Fibroblast of peridontal ligament (primary cell): ENCODE data around the gene CNN3.
"Not testable (repeated sequence)": the region's sequence is repeated elsewhere in the genome, so short reads cannot be mapped to it uniquely, and the experiment has no call there.

Experiments
- DNase-seq: peaks from one replicate; pipeline ENCODE4 v3.0.0-alpha.2; 2010; ENCODE audit errors: extremely low read depth

The CNN3 gene

DNA sequence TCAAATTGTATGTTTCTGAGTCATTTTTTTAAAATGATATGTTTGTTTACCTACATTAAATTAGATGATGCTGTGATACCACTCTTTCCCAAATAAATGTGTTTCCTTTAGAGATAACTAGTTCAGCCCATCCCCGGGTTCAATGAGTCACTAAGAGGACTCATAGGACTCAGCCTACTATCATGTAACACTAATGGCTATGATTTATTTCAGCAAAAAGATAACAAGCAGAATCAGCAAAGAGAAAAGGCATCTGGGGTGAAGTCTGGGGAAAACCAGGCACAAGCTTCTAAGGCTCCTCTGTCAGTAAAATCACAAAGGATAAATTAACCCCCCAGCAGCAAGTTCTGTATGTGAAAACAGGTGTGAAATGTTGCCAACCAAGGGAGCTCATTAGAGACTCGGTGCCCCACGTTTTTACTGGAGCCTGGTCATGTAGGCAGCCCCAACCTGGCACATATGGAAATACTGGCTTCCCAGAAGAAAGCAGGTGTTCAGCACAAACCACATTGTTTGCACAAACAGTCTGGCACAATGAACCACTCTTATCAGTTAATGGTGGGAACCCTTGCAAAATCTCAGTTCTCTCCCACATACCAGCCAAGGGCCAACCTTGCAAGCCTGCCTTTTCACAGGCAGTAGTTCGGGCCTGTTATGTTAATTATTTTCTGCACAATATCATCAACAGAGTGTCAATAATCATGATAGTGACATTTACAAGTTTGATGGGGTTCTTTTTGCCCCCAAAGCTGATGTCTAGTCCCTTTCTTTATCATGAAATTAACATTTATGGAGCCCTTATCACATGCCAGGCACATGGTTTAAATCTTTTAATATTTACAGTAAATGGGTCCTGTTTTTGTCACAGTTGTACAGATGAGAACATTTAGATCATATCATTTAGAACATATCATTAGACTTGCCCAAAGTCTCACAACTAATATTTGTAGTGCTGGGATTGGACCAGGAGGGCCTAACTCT, 23.1 kb upstream of the CNN3 start:
- DNase-seq: peak; percentile 52

DNA sequence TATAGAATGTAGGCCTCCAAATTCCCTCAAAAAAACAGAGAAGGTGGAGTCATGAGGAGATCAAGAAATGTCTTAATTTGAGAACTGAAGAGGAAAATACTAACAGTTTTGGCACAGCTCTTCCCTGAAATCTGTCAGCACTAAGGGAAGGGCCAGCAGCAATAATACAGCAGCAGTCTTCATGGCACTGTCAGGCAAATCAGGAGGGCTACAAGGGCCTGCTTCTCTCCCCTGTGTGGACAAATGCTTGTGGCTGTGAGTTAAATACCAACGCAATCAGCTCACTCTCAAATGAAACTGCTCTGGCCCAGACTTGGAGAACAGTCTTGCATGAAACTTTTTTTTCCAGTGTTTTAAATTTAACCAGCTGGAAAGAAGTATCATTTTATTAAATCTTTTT, 20.5 kb upstream of the CNN3 start:
- peak; percentile 96 for DNase-seq

DNA sequence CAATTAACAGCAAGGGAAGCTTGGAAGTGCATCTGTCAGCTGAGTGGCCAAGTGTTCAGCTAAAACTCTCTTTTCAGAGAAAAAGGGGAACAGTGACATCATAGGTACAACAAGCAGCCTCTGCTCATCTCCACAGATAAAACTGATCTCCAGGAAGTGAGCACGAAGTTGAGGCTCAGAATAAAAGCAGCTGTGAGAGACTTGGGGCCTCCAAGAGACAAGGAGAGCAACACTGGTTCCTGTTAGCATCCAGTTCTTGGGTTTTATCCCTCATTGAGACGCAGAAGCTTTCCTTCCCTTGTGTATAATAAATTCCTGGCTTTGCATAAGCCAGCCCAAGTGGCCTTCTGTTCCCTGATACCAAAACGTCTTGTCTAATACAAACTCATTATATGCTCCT, 20.0 kb upstream of the CNN3 start:
- no peak for DNase-seq

DNA sequence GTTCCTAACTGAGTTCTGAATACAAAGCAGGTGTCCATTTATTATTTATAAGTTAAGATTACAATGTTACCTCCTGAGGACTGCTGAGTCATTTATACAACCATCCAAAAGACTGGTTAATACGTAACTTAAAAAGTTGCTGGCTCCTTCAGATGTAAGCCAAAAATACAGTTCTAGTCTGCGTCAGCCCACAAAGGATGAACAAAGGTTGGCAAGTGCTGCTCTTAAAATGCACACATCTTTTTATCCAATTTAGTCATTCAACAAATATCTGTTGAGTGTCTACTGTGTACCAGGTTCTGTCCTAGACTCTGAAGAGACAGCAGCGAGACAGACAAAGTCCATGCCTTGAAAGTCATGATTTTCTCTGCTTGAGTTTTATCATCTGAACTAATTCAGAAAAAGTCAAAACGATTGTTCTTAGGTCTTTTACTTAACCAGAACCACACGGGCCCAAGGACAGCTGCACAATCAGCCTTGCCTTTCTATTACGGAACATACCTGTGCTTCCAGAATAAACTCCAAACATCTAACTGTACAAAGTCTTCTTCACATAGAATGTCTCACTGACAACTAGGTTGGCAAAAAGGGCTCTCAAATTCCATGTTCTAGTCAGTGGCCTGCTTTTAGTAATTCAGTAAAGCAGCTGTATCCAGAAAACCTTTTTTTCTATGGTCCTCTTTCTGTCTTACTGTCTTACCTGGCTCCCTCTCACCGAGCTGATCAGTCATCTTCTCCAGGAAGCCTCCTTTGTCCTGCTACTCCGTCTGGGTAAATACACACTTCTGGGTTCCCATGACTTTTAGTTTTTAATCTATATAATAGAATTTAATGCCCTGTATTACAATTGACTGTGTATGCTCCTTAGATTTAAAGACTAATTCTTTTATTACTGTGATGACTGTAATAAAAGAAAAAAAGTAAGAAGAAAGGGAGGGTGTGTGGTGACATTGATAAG, 15.5 kb upstream of the CNN3 start:
- DNase-seq: no peak

DNA sequence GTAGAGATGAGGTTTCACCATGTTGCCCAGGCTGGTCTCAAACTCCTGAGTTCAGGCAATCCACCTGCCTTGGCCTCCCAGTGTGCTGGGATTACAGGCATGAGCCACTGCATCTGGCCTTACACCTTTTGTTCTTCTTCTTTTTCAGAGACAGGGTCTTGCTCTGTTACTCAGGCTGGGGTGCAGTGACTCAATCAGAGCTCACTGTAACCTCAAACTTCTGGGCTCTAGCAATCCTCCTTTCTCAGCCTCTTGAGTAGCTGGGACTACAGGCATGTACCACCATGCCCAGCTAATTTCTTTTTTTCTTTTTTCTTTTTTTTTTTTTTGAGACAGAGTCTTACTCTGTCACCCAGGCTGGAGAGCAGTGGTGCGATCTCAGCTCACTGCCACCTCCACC, 14.6 kb upstream of the CNN3 start:
- DNase-seq: not testable (repeated sequence)

DNA sequence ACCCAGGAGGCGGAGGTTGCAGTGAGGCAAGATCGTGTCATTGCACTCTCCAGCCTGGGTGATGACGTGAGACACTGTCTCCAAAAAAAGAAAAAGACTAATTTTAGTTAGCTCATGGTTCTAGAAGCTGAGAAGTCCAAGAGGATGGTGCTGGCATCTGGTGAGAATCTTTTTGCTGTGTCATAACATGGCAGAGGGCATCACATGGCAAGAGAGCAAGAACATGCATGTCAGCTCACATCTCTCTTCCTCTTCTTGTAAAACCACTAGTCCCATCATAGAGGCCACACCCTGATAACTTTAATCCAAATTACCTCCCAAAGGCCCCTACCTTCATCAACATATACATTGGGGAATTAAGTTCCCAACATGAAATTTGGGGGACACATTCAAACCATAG, 13.8 kb upstream of the CNN3 start:
- DNase-seq: no peak

DNA sequence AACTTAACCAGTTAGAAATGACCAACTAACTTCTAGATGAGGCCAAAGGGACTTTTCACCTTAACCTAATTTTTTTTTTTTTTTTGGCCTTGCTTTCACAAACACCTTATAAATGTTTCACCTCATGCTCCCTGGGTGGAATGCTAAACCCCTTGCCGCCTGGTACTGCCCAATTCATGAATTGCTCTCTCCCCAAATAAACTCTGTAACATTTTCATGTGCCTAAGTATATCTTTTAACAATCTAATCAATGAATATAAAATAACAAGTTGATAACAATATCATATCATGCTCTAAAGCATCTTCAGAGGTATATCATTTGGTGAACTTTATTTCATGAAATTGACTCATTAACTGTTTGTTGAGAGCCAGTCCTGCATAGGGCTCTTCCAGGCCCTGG, 10.9 kb upstream of the CNN3 start:
- no peak for DNase-seq

DNA sequence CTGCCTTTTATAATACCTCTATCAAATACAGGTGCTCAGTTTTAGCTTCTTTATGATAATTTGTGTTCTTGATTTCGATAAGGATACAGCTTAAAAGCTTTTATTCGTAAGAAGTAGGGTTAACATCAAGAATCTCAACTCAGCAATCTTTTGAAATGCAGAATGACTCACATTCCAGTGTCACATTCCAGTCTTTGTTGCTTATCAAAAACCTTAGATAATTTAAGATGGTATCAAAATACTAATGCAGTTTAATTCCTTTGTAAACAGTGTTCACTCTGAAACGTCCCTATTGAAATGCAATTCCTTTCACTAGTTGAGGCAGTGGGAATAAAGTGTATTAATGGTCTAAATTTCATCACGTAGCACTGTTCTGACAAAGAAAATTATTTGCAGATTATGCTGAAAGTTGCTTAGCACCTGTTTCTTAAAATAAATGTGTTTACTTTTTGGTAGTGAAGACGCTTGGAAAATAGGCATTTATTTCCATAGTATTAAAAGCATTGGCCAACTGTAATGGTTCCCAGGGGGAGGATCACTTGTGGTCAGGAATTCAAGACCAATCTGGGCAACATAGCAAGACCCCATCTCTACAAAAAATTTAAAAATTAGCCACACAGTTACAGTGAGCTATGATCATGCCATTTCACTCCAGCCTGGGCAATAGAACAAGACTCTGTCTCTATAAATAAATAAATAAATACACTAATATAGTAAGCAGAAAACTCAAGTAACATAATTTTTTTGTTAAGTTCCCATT, 10.1 kb upstream of the CNN3 start:
- DNase-seq: no peak

DNA sequence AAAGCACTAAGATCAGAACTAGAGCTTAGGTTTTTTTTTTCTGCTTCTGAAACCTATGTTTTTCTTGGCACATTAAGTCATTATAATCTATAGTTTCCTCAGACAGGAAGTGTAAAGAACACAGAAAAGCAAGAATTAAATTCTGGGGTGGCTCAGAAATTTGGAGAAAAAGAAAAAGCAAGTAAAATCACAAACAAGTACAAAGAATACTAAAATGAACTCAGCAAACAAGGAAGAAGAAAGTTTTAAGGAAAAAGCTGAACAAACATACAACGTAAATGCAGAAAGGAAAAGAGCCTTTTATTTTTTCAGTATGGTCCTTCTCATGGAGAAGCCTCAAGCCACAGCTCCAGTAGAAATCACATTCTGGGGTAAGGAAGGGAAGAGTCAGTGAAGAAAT, 8.6 kb upstream of the CNN3 start:
- DNase-seq: no peak

DNA sequence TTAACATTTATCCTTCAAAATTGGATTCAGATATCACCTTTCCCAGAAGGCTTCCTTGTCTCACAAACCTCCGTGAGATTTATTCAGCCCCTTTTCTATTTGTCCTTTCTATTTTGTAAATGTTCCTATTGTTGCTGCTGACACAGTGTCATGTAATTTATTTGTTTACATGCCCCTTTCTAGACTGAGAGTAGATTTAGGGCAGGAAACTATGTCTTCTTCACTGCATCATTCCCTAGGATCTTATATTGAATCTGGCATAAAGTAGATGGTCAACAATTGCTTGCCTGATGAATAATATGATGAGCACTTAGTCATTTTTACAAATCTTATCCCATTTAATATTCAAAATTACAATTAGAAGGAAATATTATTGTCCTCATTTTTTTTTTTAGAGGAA, 8.1 kb upstream of the CNN3 start:
- no peak for DNase-seq

DNA sequence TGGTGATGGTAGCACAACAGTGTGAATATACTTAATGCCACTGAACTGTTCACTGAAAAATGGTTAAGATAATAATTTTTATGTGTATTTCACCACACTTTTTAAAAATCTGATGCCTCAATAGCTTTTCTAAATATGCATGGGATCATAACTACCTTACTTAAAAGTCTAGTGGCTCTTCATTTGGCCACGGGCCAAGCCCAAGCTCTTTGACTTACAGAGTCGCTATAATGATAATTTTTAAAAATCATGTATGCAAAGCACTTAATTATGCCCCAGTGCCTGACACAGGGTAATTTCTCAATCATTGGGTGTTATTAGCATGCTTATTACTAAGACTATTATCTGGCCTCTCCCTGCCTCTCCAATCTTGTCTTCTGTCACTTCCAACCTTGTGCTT, 7.6 kb upstream of the CNN3 start:
- DNase-seq: no peak

DNA sequence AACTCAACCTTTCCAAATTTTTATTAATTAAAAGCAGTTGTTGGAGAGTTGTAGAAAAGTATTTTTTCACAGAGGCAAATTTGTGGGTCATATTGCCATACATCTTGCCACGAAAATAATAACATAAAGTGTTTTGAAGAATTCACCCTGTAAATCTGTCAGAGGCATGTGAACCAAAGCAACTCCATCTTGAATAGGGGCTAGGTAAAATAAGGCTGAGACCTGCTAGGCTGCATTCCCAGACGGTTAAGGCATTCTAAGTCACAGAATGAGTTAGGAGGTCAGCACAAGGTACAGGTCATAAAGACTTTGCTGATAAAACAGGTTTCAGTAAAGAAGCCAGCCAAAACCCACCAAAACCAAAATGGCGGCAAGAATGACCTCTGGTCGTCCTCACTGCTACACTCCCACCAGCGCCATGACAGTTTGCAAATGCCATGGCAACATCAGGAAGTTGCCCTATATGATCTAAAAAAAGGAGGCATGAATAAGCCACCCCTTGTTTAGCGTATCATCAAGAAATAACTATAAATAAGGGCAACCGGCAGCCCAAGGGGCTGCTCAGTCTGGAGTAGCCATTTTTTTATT, 4.4 kb upstream of the CNN3 start:
- DNase-seq: no peak

DNA sequence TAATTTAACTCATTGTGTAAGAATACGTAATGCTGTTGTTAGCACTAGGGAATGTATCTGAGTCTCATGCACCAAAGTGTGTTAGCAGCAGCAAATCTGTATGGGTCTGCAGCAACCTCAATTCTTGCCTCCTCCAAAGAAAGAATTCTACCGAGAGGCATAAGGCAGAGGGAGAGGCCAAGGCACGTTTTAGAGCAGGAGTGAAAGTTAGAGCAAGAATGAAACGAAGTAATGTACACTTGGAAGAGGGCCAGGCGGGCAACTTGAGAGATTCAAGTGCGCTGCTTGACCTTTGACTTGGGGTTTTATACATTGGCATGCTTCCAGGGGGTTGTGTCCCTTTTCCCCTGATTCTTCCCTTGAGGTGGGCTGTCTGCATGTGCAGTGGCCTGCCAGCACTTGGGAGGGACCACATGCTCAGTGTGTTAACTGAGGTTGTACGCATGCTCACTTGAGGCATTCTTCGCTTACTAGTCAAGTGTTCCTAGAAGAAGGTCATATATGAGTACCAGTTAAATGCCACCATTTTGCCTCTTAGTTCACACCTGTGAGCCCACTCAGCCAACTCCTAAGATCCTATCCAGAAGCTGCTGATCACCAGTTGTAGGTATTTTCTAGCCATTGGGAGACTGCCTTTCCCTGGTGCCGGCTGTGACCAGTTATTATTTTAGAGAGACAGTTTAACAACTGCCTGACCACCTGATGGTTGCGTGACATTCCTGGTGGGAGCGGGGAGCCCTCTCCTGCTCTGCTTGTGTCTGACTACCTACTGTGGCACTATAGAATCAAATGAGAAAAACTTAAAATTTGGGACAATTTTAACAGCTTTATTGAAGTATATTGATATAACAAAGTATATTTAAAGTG, 2.7 kb upstream of the CNN3 start:
- peak; percentile 66 for DNase-seq

DNA sequence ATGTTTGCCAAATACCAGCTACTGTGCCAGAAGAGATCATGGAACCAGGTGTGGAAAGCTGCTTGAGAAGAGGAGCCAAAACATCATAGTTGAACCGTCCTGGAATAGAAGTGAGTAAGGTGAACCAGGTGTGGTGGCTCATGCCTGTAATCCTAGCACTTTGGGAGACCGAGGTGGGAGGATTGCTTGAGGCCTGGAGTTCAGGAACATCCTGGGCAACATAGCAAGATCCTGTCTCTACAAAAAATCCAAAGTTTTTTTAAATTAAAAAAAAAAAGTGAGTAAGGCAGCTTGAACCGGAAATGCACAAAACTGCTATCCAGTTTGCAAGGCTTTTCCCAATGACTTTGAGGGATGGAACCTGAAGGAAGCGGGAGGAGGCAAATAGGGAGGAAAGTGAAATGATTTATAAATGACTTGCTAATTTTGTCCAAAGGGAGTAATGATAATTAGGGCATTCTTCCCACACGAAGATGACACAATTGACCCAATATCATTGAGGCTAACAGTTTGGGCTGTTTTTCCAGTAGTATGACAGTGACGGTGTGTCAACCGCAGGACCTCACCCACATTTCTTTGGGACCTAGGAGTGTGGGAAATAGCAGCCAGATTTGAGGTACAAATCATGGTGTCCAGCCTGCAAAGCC, 1.5 kb upstream of the CNN3 start:
- DNase-seq: no peak

DNA sequence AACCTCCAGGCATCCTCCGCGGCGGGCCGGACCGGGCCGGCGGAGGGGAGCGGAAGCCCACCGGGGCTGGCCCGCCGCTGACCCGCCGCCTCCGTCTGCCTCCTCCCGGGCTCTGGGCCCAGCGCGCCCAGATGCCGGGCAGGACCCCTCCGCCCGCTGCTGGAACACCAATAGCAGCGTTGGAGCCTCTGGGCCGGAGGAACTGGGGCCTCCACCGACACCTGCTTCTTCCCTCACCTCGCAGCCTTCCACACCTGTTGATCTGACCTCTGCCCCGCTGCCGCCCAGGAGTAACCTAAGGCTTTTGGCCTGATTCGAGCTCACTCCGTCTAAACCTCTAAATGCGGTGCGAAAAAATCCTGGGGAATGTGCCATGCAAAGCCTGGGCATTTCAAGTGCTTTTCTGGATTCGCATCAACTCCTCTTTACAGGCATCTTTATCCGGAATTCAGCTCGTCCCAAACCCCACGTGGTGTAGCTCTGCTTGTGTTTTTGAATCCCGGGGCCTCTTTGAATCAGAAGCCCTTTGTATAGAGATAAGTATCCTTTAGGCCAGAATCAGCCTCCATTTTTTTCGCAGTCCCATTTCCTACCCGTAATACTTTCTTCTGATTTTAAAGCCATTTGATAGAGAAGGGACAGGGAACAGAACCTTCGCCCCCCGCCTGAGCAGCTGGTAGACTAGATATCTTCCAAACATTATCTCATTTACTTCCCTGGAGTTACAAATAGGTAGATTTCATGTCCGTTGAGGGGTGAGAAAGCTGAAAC, 680 bp upstream of the CNN3 start:
- DNase-seq: peak; percentile 76

DNA sequence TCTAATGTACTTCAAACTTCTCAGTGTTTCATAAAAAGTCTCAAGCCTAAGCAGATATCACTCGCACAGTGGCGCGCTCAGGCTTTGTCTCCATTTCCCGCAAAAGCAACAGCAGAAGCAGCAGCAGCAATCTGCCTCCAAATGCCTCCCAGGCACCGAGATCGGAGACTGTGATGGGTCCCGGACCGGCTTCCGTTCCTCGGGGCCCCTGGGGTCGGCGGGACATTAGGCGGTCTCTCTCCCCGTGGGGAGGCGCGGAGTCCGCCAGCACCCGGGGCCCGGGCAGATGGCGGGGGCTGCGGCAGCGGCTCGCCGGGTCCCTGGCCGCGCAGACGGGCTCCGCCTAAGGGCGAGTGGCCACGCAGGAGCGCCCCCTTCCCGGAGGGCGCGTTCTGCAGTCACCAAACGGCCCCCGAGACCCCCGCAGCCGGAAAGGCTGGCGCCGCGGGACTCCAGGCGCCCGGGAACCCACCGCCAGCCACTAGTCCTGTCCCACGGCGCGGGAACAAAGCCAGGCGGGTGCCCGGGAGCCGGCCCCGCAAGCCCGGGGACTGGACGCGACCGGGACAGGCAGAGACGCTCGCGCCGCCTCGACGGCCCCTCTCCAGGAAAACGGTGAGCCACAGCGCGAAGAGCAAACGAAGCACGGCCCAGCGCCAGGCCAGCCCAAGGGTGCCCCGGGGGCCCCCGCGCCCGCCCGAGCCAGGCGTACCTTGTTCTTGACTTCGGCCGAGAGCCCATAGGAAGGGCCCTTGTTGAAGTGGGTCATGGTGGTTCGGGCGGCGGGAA, 590 bp downstream of the CNN3 start:
- DNase-seq: peak; percentile 52

DNA sequence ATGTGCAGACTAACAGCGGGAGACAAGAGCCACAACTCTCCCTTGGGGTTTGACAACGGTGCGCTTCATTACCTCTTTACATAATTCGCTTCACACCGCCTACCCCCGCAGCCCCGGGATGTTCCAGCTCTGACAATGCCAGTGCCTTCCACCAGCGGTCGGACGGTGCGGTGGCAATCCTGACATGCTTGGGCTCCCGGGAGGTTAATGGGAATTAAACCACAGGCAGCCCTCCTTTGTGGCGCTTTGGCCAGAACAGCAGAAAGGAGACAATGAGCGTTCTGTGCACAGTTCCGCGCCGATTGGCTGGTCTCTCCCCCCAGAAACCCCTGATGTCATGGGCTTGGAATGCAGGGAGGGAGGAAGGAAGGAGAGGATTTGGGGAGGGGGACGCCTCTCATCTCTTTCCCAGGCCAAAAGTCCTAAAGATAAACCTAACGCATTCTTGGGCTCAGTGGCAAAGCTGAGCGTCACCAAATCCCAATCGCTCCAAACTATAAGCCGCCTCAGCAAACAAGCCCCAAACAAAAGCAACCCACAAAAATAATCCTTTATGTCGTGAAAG, 1.3 kb downstream of the CNN3 start:
- DNase-seq: peak; percentile 83

DNA sequence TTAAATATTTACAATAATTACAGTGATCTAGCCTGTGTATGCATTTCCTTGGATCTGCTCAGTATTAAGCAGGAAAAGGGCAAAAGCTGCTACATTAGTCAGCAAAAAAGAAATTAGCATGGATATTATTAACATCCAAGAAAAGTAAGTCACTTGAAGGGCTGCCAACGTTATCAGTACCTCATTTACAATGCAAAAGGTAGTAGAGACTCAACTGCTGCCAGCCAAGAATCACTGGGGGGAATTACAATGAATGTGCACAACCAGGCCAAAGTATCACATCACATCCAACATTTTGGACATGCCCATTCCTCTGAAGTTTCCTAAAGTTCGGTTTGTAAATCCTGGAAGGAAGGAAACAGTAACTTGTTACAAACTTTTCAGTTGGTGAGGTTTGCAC, 1.9 kb downstream of the CNN3 start:
- DNase-seq: peak; percentile 39
